HG03565 (cell line): ENCODE measurements around the gene MIA2.
"Not testable (repeated sequence)": the region's sequence is repeated elsewhere in the genome, so short reads cannot be mapped to it uniquely, and the experiment has no call there.

Experiments used
- ATAC-seq: cut with Tn5 transposase; IDR thresholded peaks from one replicate; pipeline ENCODE4 v1.9.1; 2021; ENCODE audit warnings: mild to moderate bottlenecking, moderate library complexity; ENCODE audit not compliant: unreplicated experiment

The MIA2 gene

DNA sequence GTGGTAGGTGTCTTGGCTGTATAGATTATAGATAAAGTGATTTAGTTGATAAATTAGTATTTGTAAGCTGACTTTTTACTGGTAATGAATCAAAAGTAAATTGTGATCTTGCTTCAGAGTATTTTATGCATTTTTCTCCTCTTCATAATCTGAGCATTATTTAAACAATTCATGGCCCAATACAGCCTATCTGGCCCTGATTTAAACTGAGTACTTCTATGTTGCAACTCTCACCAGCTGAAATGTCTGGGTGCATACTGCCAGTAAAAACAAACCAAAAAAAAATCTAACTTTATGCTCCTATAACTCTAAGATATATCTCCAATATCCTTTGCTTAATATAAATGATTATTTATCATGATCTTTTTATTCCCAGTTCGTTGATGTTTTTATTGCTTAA lies 86.6 kb downstream of the MIA2 start:
- no peak for ATAC-seq

DNA sequence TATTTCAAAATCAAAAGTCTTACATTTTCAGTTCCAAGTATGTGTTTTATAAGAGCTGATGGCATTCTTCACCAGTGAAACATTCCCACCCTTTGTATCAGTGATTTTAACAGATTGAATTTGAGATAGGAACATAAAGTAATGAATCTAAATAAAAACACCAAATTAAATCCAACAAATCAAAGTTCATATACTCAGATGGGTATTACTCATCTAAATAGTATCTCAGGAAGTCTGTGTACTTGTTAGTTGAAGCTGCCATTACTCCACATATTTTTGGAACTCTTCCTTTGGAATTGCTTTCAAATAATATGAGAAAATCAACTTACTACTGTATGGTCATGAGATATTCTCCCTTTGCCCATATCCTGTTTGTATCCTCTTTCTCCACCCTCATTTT lies 89.1 kb downstream of the MIA2 start:
- no peak for ATAC-seq

DNA sequence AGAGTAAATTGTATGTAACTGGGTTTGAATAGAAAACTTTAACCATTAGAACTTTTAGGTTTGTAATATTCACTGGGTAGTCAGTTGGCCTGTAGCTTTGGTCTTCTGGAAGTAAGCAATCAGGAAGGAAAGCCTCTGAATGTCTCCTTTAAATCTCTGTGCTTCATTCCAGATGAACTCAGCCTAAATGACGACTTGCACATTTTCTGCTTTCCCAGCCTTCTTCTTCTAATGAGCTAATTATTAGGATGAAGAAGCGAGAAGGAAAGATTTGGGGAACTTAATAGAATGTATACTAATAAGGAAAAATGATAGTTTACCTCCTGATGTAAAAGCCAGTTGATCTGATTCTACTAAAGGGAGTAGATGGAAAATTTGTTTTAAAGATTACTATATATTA lies 90.4 kb downstream of the MIA2 start:
- ATAC-seq, result no peak

DNA sequence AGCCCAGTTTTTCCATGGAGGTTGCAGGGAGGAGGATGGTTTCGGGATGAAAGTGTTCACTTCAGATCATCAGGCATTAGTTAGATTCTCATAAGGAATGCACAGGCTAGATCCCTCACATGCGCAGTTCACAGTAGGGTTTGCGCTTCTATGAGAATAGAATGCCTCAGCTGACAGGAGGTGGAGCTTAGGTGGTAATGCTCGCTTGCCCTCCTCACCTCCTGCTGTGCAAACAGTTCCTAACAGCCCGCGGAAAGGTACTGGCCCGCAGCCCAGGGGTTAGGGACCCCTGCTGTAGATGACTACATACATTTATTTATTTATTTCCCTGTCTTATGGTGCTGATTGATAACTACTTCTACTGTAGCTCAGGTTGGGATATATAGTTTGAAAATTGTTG lies 105.3 kb downstream of the MIA2 start:
- ATAC-seq, result no peak

DNA sequence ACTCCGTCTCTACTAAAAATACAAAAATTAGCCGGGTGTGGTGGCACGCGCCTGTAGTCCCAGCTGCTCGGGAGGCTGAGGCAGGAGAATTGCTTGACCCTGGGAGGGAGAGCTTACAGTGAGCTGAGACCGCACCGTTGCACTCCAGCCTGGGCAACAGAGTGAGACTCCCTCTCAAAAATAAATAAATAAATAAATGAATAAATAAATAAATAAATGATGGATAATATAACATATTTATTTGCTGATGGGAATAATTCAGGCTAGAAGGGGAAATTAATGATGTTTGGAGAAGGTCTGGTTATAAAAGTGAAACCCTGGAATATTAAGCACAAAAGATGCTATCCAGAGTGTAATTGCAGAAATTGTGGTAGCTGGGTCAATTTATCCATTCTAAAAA lies 107.4 kb downstream of the MIA2 start:
- ATAC-seq, result not testable (repeated sequence)

DNA sequence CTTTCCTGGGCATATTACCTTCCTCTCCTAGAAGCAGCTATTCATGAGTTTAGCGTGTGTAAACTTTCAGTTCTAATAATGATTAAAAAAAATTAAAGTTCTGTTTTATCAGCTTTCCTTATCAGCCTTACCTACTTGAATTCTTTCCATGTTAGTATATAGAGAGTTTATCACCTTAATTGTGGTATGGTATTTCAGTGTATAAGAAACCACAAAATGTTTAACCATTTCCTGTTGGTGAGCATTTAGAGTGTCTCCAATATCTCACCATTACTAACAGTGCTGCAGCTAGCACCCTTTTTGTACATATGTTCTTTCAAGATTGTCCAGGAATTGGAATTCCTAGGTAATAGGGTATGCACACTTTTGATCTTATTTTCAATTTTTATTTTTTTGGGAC lies 109.1 kb downstream of the MIA2 start:
- ATAC-seq, result no peak

DNA sequence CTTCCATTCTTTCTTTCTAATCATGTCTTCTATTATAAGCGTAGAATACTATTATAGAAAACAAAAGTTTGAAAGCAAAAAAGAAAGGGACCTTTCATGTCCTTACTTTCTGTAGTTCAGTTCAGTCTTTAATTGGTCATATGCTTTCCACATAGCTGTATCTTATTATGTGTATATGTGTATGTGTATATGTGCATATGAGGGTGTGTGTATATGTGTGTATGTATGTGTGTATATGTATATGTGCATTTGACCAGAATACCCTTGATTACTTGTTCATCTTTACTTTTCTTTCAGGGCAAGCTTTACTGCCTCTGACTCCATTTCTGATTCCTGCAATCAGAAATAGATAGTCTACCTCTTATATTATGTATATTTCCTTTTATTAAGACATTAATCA lies 109.9 kb downstream of the MIA2 start:
- no peak for ATAC-seq

DNA sequence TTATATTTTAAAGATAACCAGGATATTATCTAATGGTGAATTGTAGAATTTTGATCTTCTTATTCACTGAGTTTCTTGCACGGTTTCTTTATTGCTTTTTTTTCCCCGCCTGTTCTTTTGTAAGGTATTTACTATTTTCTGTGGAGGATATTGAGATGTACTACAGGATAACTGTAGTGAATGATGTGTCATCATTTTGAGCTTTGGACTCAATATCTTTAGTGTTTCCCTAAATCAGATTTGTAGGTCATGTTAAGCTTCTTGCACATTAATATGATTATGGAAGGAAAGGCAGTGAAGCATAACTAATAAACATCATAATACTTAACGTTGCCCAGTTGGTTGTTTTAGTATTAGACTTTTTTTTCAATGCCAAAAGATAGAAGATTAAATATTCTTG lies 117.2 kb downstream of the MIA2 start:
- ATAC-seq, result no peak

DNA sequence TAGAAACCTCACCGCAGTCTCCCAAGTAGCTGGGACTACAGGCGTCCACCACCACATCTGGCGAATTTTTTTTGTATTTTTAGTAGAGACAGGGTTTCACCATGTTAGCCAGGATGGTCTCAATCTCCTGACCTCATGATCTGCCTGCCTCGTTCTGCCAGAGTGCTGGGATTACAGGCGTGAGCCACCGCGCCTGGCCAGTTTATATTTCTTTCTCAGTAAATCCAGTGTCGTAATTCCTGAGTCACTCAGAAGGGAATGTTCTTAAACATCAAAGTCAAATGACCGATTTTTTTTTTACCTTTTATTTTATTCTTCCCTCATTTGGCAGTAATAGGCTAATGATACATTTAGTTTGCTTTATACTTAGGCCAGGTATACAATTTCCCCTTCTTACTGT lies 118.0 kb downstream of the MIA2 start:
- no peak for ATAC-seq

DNA sequence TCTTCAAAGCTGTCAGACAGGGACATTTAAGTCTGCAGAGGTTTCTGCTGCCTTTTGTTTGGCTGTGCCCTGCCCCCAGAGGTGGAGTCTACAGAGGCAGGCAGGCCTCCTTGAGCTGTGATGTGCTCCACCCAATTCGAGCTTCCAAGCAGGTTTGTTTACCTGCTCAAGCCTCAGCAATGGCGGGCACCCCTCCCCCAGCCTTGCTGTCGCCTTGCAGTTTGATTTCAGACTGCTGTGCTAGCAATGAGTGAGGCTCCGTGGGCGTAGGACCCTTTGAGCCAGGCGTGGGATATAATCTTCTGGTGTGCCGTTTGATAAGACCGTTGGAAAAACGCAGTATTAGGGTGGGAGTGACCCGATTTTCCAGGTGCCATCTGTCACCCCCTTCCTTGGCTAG lies 125.4 kb downstream of the MIA2 start:
- ATAC-seq, result not testable (repeated sequence)

DNA sequence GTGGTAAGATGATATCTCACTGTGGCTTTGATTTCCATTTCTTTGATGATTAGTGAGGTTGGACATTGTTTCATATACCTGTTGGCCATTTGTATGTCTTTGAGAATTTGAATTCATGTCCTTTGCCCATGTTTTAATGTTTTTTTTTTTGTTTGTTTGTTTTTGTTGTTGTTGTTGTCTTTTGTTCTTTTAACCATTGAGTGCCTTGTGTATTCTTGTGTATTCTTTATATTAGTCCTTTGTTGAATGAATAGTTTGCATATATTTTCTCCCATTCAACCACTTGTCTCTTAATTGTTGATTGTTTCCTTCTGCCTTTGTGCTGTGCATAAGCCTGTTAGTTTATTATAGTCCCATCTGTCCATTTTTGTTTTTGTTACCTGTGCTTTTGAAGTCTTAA lies 126.6 kb downstream of the MIA2 start:
- no peak for ATAC-seq

DNA sequence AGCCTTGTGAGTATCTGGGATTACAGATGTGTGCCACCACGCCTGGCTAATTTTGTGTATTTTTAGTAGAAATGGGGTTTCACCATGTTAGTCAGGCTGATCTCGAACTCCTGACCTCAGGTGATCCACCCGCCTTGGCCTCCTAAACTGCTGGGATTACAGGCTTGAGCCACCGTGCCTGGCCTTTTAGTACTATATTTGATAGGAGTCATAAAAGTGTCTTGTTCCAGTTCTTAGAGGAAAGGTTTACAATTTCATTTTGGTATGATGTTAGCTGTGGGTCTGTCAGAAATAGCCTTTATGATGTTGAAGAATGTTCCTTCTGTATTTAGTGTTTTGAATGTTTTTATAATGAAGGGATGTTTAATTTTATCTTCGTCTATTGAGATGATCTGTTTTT lies 127.8 kb downstream of the MIA2 start:
- not testable (repeated sequence) for ATAC-seq

DNA sequence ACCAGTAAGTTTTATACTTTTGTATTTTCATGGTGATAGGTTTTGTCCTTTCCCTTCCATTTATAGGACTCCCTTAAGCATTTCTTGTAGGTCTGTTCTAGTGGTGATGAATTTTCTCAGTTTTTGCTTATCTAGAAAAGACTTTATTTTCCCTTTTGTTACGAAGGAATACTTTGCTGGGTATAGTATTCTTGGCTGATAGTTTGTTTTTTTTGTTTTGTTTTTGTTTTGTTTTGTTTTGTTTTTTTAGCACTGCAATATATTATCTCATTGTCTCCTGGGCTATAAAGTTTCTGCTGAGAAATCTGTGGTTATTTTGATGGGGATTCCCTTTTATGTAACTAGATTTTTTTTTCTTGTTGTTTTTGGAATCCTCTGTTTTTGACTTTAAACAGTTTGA lies 130.8 kb downstream of the MIA2 start:
- no peak for ATAC-seq

DNA sequence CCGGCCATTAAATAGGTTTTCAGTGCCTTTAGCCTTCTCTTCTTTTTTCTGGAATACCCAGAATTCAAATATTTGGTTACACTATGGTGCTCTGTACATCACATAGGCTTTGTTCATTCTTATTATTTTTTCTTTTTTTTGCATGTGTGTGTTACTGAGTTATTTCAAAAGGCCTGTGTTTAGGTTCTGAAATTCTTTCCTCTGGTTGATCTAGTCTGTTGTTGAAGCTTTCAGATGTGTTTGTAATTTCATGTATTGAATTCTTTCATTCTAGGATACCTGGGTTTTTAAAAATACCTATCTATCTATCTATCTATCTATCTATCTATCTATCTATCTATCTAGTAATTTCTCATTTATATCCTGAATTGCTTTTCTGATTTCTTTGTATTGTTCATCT lies 131.6 kb downstream of the MIA2 start:
- no peak for ATAC-seq

DNA sequence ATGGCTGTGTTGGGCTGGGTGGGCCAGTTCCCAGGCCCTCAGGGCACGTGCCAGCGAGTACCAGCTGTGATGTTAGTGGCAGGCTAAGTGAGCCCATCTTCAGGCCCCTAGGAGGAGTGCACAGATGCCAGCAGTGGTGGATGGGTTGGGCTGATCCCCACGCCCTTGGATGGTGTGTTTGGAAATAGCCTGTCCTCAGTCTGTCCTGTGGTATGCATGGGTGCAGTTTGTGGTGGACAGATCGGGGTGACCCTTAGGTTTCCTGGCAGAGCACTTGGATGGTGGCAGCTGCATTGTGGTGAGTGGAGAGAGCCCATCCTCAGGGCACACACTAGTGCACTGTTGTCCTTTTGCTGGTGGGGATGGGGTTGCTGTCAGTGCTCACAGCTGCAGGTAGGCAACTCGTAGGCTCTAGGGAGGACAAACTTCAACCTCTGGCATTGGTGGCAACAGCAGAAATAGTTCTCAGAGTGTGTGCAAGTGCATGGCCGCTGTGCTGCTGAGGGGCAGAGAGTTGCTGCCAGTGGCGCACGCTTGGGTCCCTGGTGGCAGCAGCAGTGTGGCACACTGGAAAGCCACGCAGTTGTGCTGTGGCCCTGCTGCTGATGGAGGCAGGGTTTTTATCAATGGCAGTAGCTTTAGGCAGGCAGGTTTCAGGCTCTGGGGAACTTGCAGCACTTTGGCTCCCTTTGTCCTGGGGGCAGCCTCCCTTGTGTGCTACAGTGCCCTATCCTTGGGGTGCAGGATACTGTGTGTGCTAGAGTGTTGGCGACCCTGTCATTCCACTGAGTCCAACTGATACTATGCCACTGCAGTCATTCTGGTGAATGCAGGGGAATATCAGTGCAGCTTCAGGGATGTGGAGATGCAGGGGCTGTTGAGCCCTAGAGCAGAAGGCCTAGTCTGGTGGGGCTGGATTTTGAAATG lies 133.0 kb downstream of the MIA2 start:
- ATAC-seq, result no peak

DNA sequence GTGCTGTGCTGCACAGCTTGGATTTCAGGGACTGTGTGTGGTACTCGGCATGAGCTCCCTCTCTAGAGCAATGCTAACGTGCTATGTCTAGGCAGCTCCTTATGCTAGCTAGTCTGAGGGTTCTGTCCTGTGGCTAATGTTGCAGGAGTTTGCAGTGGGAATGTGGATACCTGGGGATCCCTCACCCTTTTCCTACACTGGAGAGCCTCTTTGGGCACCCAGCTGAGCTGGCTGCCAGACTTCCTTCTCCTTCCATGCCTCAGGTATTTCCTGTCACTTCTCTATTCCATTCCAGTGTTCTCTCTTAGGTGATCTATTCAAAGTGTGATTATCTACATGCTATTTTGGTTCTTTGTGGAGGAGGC lies 133.7 kb downstream of the MIA2 start:
- no peak for ATAC-seq

DNA sequence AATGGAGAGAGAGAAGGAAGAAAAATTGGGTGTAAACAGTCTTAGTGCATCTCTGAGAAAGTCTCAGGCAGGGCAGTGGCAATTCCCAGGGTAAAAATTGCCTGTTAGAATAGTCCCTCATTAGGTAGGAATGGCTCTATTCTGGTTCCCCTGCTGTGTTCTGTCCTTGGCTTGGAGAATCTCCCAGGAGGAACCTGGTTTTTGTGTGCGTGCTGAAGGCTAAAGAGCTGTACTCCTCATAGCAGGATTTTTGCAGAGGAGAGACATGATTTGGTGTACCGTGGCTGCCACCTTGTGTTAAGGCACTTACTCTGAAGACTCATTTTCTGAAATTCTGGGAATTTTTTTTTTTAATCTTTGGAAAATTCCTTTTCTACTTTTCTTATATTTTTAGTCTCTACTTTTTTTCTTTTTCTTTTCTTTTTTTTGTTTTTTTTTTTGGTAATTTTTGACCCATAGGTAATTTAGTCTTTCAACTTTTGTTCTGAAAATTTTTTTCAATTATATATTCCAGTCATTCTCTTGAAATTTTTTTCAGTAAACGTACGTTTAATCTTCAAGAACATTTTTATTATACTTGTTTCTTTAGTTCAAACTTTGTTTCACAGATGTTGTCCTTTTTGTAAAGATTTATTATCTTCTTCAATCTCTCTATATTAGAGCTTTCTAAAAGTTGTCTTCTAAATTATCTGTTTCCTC lies 134.7 kb downstream of the MIA2 start:
- ATAC-seq, result no peak

DNA sequence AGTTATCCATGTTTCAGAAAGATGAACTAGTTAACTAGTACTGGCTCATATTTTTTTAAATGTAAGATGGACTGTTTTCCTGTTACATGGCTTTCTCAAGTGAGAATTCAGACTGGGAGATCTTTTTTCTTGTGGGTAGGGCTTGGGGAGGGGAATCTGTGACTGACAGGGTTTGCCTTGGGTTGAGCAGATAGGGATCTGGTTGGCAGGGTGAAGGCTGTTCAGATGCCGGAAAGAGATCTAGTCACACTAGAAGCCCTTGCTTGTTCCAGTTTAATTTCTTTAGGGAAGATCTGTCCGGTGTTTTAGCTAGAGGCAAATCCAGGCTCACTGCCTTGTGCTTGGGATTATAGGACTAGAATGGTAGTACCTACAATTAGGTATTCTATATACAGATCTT lies 135.3 kb downstream of the MIA2 start:
- no peak for ATAC-seq

DNA sequence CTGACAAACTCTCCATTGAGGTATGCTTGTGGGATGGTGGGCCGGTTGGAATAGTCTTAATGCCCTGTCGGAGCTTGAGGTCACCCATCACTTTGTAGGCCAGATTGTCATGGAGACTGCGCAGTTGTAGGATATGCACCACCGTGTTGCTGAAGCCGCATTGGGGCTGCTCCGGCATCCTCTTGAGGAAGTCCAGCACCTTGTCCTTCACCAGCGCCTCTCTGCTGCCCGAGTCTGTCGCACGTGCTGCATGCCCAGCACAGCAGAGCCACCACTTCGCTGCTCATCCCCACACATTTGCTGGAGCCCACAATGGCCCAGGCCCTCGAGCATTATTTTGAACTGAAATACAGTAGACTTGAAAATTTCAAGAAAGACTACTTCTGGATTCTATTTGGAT lies 136.7 kb downstream of the MIA2 start:
- ATAC-seq, result no peak

DNA sequence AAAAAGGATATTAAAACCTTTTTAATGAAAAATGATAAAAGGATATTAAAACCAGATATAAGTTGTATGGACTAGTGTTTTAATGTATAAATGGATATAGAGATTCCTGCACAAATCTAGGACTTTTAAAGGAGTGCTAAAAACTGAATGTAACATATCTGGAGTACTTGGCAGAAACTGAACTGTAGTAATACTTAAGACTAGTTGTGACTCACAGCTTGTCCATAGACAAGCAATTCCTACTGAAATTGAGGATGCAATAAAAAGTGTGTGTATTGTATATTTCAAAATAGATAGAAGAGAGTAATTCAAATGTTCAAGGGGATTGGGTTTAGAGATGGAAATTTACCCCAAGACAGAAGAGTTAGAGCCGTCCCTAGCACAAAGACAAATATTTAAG lies 138.9 kb downstream of the MIA2 start:
- ATAC-seq, result no peak

DNA sequence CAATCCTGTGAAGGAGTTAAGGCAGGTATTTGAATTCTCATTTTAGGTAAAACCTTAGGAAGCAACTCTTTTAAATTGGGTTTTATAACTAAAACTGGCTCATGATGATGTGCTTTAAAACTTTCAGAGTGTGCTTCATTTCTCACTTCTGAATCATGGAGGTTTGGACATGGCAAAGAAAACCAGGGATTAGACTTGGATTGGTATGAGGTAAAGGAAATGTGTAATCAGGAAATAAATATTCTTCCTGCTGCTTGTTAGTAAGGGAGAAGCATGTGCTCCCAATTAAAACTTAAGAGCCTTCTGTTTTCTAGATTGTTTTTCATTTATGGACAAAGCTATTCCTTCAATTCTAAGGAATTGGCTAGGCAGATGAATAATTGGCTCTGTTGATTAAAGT lies 141.1 kb downstream of the MIA2 start:
- no peak for ATAC-seq

DNA sequence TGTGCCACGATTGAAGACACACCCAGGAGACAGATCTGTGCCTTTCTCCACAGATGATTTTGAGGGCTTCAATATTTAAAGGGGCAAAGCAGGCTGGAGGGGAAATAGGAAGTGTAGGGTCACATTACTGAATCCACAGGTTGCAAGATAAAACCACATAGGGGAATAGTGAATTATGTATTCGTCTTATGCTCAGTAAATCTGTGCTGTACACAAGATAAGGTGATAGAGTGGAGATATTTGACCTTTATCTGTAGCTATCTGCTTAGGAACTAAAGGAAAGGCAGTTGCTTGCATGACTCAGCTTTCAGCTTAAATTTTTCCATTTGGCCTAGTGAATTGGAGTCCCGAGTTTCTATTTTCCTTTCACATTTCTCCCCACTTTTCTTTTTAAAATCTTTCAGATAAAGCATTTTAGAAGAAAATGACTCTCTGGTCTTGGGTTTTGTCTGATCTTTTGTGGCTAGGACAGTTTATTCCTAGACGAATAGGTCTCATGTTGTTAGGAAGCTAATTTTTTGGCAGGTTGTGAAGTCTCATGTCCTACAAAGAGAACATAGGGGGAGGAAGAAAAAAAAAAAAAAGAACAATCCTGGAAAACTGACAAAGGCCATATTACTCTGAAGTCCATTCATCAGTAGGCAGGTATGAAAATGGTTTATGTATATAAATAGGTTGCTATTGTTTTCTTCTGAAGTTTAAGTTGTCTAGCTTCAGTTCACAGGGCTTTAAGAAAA lies 143.1 kb downstream of the MIA2 start:
- no peak for ATAC-seq
